HG02884 (cell line): ENCODE measurements around the gene DNAH17.

Experiments used
- ATAC-seq: cut with Tn5 transposase; IDR thresholded peaks from one replicate; pipeline ENCODE4 v1.9.1; 2021; ENCODE audit warnings: mild to moderate bottlenecking, moderate library complexity; ENCODE audit not compliant: unreplicated experiment

The DNAH17 gene

GRCh38 chr17:78499715-78500540, 77.3 kb downstream of the DNAH17 start:
- ATAC-seq: no peak

GRCh38 chr17:78498848-78499247, 78.3 kb downstream of the DNAH17 start:
- no peak for ATAC-seq

- no peak for ATAC-seq
Observed at GRCh38 chr17:78497115-78497540, 80.1 kb downstream of the DNAH17 start.

- no peak for ATAC-seq
Observed at GRCh38 chr17:78496311-78496710, 80.9 kb downstream of the DNAH17 start.

- no peak for ATAC-seq
Observed at GRCh38 chr17:78495634-78496033, 81.6 kb downstream of the DNAH17 start.

GRCh38 chr17:78494696-78495330, 82.4 kb downstream of the DNAH17 start:
- ATAC-seq: no peak

- ATAC-seq: no peak
Observed at GRCh38 chr17:78493853-78494695, 83.1 kb downstream of the DNAH17 start.

GRCh38 chr17:78493450-78493849, 83.7 kb downstream of the DNAH17 start:
- ATAC-seq: no peak

- ATAC-seq: no peak
Observed at GRCh38 chr17:78492116-78492799, 84.9 kb downstream of the DNAH17 start.

- ATAC-seq: no peak
Observed at GRCh38 chr17:78491236-78492115, 85.7 kb downstream of the DNAH17 start.

GRCh38 chr17:78490673-78491072, 86.5 kb downstream of the DNAH17 start:
- ATAC-seq: no peak

- ATAC-seq: no peak
Observed at GRCh38 chr17:78490156-78490555, 87.0 kb downstream of the DNAH17 start.

GRCh38 chr17:78488867-78489634, 88.1 kb downstream of the DNAH17 start:
- ATAC-seq: no peak

- no peak for ATAC-seq
Observed at GRCh38 chr17:78488156-78488555, 89.0 kb downstream of the DNAH17 start.

- no peak for ATAC-seq
Observed at GRCh38 chr17:78486946-78487680, 90.1 kb downstream of the DNAH17 start.

- ATAC-seq: no peak
Observed at GRCh38 chr17:78486228-78486802, 90.9 kb downstream of the DNAH17 start.

GRCh38 chr17:78485290-78486168, 91.7 kb downstream of the DNAH17 start:
- ATAC-seq: no peak
